ENCODE data around the gene NINJ1.

NINJ1 gene

GRCh38 chr9:93100276-93100636 lies 33.8 kb downstream of the NINJ1 start:
- no peak for DNase-seq (ENCODE audit: low read depth in 2 of 2)

DNA sequence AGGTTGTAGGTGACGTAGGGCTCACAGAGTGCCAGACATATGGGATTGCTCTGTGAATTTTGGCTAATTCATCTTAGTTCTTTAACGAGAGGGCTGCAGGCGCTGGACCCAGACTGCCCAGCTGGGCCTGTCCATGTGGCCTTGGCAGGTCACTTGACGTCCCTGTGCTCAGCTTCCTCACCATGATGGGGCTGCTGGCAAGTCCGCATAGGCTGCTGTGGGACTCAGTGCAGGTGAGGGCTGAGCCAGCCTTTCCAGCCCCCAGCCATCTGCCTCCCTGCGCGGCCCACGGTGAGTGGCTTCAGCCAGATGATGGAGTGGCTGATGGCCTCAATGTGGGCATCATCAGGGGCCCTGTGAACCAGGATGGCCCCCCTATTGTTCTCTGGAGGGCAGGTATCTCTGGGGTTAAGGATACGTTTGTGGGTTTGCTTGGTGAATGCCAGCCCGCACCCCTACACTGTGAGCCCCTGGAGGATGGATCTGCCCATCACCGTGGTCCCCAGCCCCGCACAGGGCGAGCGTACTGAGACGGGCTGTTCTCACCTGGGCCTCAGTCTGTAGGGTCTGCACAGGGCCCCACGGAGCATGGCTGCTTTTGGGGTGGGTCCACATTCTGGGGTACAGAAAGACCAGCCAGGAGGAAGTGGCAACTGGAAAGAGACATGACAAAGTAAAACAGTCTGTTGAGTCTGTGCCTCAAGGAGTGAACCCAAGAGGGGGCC lies 34.3 kb downstream of the NINJ1 start:
- DNase-seq (ENCODE audit: low read depth in 2 of 2): no peak

DNA sequence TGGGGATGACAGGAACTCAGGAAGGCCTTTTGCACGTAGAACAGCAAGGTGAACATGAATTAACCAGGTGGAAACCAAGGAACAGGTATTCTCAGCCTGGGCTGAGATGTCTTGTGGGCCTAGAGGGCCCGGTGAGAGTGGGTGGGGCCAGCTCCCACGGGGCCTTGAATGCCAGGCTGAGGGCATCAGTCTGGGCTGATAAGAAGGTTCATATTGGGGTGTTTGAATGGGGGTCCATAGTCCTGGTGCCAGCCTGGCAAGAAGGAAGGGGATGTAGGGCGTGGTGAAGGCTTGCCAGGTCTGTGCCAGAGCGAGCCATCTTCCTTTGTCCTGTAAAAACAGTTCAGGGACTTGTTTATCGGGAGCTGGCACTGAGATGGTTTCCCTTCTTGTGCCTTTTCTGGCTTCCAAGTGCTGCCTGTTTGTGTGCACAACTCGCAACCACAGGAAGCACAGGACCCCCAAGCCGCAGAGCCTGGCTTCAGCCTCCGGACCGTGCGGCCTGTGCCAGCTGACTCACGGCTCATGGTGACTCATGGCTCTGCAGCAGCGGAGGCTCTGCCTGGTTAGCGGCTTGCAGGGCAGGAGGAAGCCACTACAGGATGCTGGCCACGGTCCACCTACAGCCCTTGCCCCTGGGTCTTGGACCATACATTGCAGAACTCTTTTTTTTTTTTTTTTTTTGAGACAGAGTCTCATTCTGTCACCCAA lies 35.7 kb downstream of the NINJ1 start:
- DNase-seq (ENCODE audit: low read depth in 2 of 2): peak; percentile 38 to 46

DNA sequence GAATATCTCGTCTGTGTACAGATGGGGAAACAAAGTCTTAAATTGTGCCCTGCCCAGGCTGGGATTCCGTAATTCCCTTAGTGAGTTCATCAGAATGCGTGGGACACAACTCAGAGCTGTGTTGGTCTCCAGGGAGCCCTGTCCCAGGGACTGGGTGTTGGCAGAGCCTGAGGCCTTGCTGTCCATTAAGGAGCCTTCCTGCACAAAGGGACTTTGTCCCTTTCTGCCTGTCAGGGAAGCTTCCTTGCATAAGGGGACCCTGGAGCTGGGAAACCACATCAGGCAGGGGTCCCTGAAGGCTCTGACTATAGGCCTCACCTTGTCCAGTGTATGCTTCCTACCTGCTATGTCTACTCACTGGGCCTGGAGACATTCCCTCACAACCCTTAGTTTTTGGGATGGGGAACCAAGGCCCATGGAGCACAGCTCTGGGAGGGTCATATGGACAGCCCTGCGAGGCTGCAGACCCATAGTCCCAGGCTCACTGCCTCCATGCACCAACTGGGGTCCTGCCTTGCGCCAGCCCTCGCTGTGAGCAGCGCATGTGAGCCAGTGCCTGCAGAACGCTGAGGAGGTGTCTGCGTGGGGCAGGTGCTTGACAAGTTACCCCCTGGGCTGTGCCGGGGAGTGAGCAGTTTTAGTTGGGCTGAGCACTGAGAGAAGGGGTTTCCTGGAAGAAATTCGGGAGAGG lies 36.4 kb downstream of the NINJ1 start:
- DNase-seq (ENCODE audit: low read depth in 2 of 2): no peak

DNA sequence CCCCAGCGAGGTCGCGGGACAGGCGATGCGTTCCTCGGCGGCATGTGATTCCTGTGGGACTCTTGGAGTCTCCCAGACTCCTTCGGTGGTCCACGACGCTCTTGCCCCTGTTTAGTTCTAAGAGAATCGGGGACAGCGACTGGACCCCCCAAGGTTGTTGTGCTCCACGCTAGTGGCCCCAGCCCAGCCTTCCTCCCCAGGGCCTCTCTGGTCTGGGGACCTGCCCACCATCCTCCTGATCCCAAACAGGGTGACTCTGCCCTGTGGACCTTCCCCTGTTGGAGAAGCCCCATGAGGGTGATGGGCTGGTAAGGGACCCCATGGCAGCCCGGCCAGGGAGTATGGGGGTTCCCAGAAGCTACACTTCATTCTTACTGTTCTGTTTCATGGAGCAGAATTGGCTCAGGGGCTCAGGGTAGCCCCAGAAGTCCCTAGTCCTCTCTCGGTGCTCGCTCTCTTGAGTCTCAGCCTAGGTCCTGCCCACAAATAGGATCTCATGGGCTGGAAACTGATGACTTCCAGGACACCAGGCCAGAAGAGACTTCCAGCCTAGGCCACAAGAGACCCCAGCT lies 37.2 kb downstream of the NINJ1 start:
- no peak for DNase-seq (ENCODE audit: low read depth in 2 of 2)

DNA sequence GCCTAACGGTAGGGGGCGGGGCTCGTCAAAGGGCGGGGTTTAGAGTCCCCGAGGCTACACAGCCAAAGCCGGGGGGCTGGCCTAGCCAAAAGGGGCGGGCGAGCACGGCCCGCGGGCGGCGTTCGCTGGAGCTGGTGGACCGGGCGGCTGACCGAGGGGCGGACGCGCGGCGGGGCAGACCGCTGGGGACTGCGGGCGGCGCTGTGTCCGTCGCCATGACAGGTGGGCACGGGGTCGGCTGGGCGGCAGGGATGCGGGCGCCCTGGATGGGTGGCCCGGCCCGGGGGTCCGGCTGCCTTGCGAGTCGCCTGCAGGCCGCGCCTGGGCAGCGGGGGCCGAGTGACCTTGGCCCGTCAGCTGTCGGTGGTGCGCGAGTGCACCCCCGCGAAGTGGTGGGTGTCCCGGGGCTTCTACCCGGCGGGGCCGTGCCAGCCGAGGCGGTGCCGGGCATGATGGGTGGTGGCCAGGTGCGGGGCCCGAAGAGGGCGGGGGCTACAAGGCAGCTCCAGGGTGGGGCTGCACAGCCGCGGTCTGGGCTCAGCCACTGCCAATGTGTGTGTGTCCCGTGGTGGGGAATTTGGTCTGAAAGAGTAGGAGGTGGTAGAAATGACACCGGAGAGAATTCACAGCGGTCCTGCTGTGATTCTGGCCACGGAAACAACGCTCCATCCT lies 37.8 kb downstream of the NINJ1 start, which contains the start of gene CARD19:
Gene CARD19, plus strand, starts transcription at position 87 of the 672 bp plus-strand sequence. Its CDS starts 129 bp downstream, at position 216.
- no peak for DNase-seq (ENCODE audit: low read depth in 2 of 2)

DNA sequence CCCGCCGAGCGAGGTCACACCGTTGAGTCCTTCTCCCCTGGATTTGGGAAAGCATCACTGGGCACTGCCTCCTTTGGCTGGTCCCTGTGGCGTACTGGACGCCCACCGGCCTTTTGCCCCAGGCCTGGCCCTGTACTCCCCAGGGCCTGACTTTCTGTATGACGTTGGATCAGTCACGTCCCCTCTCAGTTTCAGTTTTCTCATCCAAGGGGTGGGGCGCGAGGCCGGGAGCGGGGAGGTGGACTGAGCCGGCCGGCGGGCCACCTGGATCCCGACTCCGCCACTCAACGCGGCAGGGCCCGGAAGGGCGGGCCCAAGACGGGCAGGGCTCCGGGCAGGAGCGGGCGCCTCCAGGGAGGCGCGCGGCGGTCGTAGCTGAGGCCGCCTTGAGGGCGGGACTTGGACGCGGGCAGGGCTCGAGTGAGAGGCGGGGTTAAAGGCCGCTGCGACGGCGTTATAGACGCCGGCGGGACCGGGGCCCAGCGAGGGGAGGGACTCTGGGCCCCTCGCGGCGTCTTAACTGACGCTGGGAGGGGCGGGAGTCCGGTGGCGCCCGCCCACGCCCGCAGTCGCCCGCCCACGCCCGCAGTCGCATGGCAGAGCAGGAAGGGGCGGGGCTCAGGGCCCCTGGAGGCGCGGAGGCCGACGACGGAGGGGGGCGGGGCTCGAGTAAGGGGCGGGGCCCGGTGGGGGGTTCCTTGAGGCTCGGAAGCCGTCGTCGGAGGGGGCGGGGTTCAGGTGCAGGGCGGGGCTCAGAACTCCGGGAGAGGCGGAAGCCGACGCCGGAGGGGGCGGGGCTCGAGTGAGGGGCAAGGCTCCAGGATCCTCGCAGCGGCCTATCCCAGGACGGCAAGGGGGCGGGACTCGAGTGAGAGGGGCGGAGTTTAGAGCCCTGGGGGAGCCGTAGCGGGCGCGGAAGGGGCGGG lies 38.6 kb downstream of the NINJ1 start:
- DNase-seq (ENCODE audit: low read depth in 2 of 2): peak; percentile 100

DNA sequence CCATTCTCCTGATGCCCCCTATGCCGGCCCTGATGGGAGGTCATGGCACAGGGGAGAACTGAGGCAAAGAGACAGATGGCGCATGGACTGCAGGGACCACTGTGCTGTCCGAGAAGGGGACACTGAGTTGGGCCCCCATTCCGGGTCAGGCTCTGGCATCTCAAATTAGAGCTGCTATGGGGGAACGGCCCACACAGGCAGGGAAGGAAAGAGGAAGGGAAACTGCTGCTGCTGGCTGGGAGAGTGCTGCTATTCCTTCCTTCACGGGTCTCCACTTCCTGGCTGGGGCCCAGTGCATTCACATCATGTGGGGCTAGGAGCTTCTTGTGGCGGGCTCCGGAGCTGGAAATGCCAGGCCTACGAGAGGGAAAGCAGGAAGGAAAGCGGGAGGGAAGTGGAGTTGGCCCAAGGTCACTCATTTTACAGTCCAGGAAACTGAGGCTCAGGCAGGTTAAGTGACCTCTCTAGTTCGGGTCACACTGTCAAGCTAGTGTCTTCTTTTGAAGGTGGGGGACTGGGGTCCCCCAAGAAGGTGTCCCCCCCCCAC lies 39.3 kb downstream of the NINJ1 start:
- DNase-seq (ENCODE audit: low read depth in 2 of 2): no peak

GRCh38 chr9:93093877-93094657 lies 40.0 kb downstream of the NINJ1 start:
- no peak for DNase-seq (ENCODE audit: low read depth in 2 of 2)

GRCh38 chr9:93093127-93093876 lies 40.7 kb downstream of the NINJ1 start:
- no peak for DNase-seq (ENCODE audit: low read depth in 2 of 2)

DNA sequence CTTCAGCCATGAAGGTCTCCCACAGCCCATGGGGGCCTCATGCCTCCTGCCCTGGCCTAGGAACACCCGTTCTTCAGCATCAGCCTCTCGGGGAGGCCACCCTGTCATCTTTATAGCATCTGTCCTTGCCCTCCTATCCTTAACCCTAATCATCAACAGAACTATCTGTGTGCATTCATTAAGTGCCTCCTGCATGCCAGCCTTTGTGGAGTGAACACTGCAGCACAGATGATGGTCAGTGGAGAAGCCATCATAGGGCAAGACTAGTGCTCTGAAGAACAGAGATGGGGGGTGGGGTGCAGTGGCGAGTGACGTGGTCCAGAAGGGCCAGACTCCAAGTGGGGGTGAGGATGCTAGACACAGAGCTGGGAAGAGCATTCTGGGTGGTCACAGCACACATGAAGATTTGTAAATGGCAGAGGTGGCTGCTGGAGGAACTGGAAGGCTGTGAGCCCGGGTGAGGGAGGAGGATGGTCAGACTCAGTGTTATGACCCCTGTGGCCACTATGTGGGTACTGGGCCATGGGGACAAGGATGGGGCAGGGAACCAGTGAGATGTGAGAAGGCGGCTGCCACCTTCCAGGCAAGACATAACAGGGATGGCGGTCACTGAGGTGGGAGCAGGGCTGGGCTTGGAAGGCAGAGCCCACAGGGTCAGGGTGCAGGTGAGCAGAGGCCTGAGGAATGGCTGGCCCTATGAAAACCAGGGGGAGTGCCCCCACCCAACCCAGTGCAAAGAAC lies 41.6 kb downstream of the NINJ1 start:
- DNase-seq (ENCODE audit: low read depth in 2 of 2): no peak

DNA sequence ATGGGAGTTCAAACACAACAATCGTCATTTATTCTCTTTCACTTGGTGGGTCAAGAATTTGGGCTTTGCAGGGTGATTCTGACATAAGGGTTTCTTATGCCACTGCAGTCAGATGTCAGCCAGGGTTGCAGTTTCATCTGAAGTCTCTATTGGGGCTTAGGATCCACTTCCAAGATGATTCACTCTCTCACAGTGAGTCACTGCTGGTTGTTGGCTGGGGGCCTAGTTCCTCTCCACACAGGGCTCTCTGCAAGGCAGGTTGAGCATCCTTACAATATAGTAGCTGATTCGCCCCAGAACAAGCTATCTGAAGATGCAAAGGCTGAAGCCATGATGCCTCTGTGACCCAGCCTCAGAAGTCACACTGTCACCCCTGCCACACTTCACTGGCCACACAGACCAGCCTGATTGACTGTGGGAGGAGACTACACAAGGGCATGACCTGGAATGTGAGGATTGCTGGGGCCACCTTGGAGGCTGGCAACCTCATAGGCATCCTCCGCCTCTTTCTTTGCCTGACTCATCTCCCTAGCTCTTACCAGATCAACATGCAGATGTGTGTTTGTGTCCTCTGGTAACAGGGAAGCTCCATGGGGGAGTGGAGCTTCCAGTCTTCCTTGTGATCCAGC lies 42.5 kb downstream of the NINJ1 start:
- peak in 1 of 2 donors; percentile 43 for DNase-seq (ENCODE audit: low read depth in 2 of 2)

GRCh38 chr9:93091056-93091452 lies 43.0 kb downstream of the NINJ1 start:
- no peak for DNase-seq (ENCODE audit: low read depth in 2 of 2)

GRCh38 chr9:93090091-93090655 lies 43.9 kb downstream of the NINJ1 start:
- no peak for DNase-seq (ENCODE audit: low read depth in 2 of 2)

DNA sequence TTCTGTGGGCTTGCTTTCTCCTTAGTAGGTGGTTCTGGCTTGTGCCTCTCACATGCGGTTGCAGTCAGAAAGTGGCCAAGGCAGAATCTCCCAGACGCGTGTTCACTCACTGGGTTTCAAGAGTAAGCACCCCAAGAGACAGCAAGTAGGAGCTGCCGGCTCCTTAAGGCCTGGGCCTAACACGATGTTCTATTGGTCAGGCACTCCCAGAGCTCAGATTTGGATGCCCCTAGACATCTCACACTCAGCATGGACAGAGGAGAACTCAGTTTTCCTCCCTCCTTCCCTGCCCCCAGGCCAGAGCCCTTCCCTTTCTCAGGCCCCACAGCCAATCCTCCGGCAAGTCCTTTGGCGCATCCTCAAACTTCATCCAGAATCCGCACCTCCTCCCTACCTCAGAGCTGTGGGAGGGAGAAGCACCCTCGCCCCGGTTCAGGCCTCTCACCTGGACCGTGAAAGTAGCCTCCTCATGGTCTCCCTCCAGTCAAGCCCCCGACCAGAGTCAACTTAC lies 44.5 kb downstream of the NINJ1 start:
- no peak for DNase-seq (ENCODE audit: low read depth in 2 of 2)

DNA sequence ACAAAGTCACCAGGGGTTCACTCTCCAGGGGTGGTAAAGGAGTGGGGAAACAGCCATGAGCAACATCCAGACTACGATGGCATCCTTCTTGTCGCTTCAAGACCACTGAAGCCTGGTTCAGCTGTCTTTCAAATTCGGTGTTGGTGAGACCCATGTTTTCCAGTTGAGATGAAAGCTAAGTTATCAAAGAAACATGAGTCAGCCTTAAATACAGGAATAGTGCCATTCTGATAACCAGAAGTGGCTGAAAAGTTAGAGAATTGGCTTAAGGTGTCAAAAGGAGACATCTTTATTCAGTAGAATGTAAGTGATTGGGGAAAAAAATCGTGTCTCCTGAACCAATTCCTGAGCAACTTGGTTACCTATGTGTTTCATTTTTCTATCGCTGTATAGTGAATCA lies 45.0 kb downstream of the NINJ1 start:
- no peak for DNase-seq (ENCODE audit: low read depth in 2 of 2)

DNA sequence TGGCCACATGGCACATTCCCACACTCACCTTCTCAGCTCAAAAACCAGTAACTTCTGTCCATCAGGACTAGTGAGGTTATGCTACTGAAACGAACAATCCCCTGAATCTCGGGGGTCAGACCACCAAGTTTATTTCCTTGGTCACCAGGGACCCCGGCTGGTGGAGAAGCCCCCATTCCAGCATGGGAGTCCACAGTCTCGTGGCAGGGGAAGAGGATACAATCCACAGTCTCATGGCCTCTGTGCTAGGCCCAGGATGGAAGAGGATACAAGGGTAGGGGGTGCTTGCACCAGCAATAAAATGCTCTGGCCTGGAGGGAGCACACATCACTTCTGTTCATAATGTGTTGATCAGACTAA lies 45.4 kb downstream of the NINJ1 start:
- DNase-seq (ENCODE audit: low read depth in 2 of 2): no peak
